ENCODE measurements around the gene KRTAP6-3. TPM values are rescaled to one million over a fixed set of nuclear protein-coding genes. Genes with fewer than 3 reads are reported as not detected.
A peak's percentile ranks its signal among the peaks of the same experiment; 100 is the strongest.

Gene KRTAP6-3
- total RNA-seq, 1 donor from 2014 or later = not detected

- no peak for DNase-seq
These were observed 33.4 kb downstream of the KRTAP6-3 start for GRCh38 chr21:30625449-30626165.

DNA sequence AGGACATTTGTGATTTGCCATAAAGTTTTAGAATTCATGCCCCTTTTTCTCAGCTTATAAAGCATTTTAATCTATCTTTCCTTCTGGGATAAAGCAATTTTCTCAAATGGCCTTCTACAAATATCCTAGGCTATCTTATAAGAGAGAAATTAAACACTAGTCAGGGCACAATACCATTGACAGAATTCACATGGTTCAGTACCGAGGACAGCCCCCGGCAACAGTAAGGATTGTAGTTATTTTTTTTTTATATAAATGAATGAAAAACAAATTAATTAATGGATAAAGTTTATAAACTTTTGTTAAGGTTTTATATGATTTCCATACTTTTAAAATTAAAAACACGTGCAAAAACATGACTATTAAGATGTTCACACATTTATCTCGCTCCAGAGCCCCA is 35.9 kb downstream of the KRTAP6-3 start:
- DNase-seq = no peak

GRCh38 chr21:30629200-30629599 is 37.0 kb downstream of the KRTAP6-3 start:
- DNase-seq = peak; percentile 0

DNA sequence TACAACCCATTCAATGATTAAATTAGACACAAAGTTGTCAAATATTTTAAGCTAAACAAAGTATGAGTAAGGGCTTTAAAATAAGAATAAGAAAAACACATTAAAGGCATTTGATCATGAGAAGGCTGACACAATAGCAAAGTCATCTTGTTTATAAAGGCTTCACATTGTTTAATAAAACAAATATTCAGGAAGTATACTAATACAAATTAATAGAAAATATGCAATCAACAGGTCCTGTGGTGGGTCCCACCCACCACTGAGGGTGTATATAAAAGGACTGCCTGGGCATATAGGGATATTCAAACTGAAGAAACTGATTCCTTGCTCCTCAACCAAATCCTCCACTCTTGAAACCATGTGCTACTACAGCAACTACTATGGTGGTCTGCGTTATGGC is 42.7 kb downstream of the KRTAP6-3 start, which contains the start of gene KRTAP20-2:
KRTAP20-2 (plus strand) TSS at position 301 of the 400 bp plus-strand sequence; CDS start at position 359, 58 bp downstream.
- DNase-seq = no peak

GRCh38 chr21:30638686-30639085 is 46.4 kb downstream of the KRTAP6-3 start:
- no peak for DNase-seq

DNA sequence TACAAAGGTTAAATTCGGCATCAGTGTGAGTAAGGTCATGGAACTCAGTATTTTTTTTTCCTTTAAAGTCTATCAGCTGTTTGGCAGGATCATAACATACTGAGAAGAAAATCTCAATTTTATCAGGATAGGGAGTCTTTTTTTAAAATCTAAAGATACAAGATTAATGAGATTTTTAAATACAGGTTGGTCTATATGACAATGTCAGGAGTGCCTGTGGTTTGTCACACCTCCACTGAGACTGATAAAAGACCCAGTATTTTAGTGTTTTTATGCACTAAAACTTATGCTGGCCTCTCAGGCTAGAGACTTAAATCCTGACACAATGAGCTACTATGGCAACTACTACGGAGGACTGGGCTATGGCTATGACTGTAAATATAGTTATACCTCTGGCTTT is 50.3 kb downstream of the KRTAP6-3 start, which contains the start of gene KRTAP20-3:
KRTAP20-3 (plus strand) TSS at position 301 of the 400 bp plus-strand sequence.
- no peak for DNase-seq

Small RNA genes within 50 kb of the gene (small RNA-seq; reads per million reads assigned to genes)
- gene KRTAP20-1 (ENCODE audit: low replicate concordance) (not detected), gene KRTAP20-3 (ENCODE audit: low replicate concordance) (not detected), gene KRTAP20-4 (ENCODE audit: low replicate concordance) (not detected), gene KRTAP22-1 (ENCODE audit: low replicate concordance) (not detected), gene KRTAP22-2 (ENCODE audit: low replicate concordance) (not detected)

Other genes with a start within 250 kb of the KRTAP6-3 start
- not detected for gene KRTAP23-1, start 243.8 kb upstream of the KRTAP6-3 start, total RNA-seq
- gene KRTAP13-2, start 220.2 kb upstream of the KRTAP6-3 start, total RNA-seq = not detected
- gene KRTAP13-1, start 196.4 kb upstream of the KRTAP6-3 start, total RNA-seq = not detected
- gene KRTAP13-3, start 166.5 kb upstream of the KRTAP6-3 start, total RNA-seq = not detected
- gene KRTAP13-4, start 162.2 kb upstream of the KRTAP6-3 start, total RNA-seq = not detected
- gene KRTAP15-1, start 152.2 kb upstream of the KRTAP6-3 start, total RNA-seq = not detected
- gene KRTAP19-1, start 112.1 kb upstream of the KRTAP6-3 start, total RNA-seq = not detected
- gene KRTAP19-2, start 105.0 kb upstream of the KRTAP6-3 start, total RNA-seq = not detected
- not detected for gene KRTAP19-3, start 100.4 kb upstream of the KRTAP6-3 start, total RNA-seq
- gene KRTAP19-4, start 95.3 kb upstream of the KRTAP6-3 start, total RNA-seq = not detected
- gene KRTAP19-5, start 90.3 kb upstream of the KRTAP6-3 start, total RNA-seq = not detected
- gene KRTAP19-6, start 50.6 kb upstream of the KRTAP6-3 start, total RNA-seq = not detected
- gene KRTAP19-7, start 31.1 kb upstream of the KRTAP6-3 start, total RNA-seq = not detected
- not detected for gene KRTAP22-2, start 2.0 kb upstream of the KRTAP6-3 start, total RNA-seq
- gene KRTAP6-2, start 6.5 kb downstream of the KRTAP6-3 start, total RNA-seq = not detected
- gene KRTAP22-1, start 8.6 kb downstream of the KRTAP6-3 start, total RNA-seq = not detected
- gene KRTAP6-1, start 21.5 kb downstream of the KRTAP6-3 start, total RNA-seq = not detected
- not detected for gene KRTAP20-1, start 24.0 kb downstream of the KRTAP6-3 start, total RNA-seq
- gene KRTAP20-4, start 28.2 kb downstream of the KRTAP6-3 start, total RNA-seq = not detected
- not detected for gene KRTAP20-2, start 42.8 kb downstream of the KRTAP6-3 start, total RNA-seq
- gene KRTAP20-3, start 50.4 kb downstream of the KRTAP6-3 start, total RNA-seq = not detected
- not detected for gene KRTAP21-3, start 126.3 kb downstream of the KRTAP6-3 start, total RNA-seq
- gene KRTAP21-2, start 154.8 kb downstream of the KRTAP6-3 start, total RNA-seq = not detected
- not detected for gene KRTAP21-1, start 163.0 kb downstream of the KRTAP6-3 start, total RNA-seq
- gene KRTAP8-1, start 220.8 kb downstream of the KRTAP6-3 start, total RNA-seq = not detected
- not detected for gene KRTAP7-1, start 237.3 kb downstream of the KRTAP6-3 start, total RNA-seq